Osteocyte (in vitro differentiated cells): Measurements from ENCODE around the gene SIPA1L3. TPM values are rescaled to one million over a fixed set of nuclear protein-coding genes. Genes with fewer than 3 reads are reported as not detected.

Experiments
- DNase-seq: peaks from one replicate; pipeline ENCODE4 v3.0.0; 2021; ENCODE audit warnings: mixed read lengths; ENCODE audit not compliant: unreplicated experiment; ENCODE audit errors: extremely low spot score
- H3K27ac Mint-ChIP-seq: one replicate; pipeline ENCODE4 v1.8.0; 2021; ENCODE audit warnings: mild to moderate bottlenecking, mixed read lengths; ENCODE audit not compliant: unreplicated experiment
- H3K27me3 Mint-ChIP-seq: one replicate; pipeline ENCODE4 v1.8.0; 2021; ENCODE audit warnings: mixed read lengths; ENCODE audit not compliant: unreplicated experiment
- H3K36me3 Mint-ChIP-seq: one replicate; pipeline ENCODE4 v1.8.0; 2021; ENCODE audit warnings: mixed read lengths; ENCODE audit not compliant: unreplicated experiment
- H3K4me1 Mint-ChIP-seq: one replicate; pipeline ENCODE4 v1.8.0; 2021; ENCODE audit warnings: mixed read lengths; ENCODE audit not compliant: unreplicated experiment
- H3K4me3 Mint-ChIP-seq: one replicate; pipeline ENCODE4 v1.8.0; 2021; ENCODE audit warnings: mild to moderate bottlenecking, moderate library complexity, mixed read lengths; ENCODE audit not compliant: unreplicated experiment
- H3K9me3 Mint-ChIP-seq: one replicate; pipeline ENCODE4 v1.8.0; 2021; ENCODE audit warnings: mixed read lengths; ENCODE audit not compliant: unreplicated experiment
- total RNA-seq: library from RNA; stranded (reverse); gene quantifications from 2 replicates; pipeline ENCODE4 v1.2.1, GENCODE V29; 2021
- TF ChIP-seq, protein P1 (sequence below): fragments of 200-600 bp; sonication (generic); IDR thresholded peaks from 2 replicates; pipeline ENCODE4 v1.5.0; 2021; ENCODE audit warnings: antibody characterized with exemption, mild to moderate bottlenecking, moderate library complexity

Gene SIPA1L3
- total RNA-seq, 1 donor from 2014 or later, result 27.1 TPM

GRCh38 chr19:38209671-38210457 lies 302.9 kb downstream of the SIPA1L3 start:
- Mint-ChIP-seq H3K27me3 (peaks cover 8% of the 10 kb centered on the region), H3K36me3 (no peaks in the 10 kb centered on the region), H3K4me1 (peaks cover 20% of the 10 kb centered on the region), H3K9me3 (no peaks in the 10 kb centered on the region), H3K4me3 (peak overlapping the region; percentile 59), H3K27ac (peak overlapping the region; percentile 73)
- no peak for DNase-seq
- TF ChIP-seq, protein P1, sequence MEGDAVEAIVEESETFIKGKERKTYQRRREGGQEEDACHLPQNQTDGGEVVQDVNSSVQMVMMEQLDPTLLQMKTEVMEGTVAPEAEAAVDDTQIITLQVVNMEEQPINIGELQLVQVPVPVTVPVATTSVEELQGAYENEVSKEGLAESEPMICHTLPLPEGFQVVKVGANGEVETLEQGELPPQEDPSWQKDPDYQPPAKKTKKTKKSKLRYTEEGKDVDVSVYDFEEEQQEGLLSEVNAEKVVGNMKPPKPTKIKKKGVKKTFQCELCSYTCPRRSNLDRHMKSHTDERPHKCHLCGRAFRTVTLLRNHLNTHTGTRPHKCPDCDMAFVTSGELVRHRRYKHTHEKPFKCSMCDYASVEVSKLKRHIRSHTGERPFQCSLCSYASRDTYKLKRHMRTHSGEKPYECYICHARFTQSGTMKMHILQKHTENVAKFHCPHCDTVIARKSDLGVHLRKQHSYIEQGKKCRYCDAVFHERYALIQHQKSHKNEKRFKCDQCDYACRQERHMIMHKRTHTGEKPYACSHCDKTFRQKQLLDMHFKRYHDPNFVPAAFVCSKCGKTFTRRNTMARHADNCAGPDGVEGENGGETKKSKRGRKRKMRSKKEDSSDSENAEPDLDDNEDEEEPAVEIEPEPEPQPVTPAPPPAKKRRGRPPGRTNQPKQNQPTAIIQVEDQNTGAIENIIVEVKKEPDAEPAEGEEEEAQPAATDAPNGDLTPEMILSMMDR, result no peak

GRCh38 chr19:38210458-38210987 lies 303.5 kb downstream of the SIPA1L3 start:
- peaks cover 20% of the 10 kb centered on the region for H3K4me1 Mint-ChIP-seq
- H3K27me3 Mint-ChIP-seq, result peaks cover 8% of the 10 kb centered on the region
- H3K36me3 Mint-ChIP-seq, result no peaks in the 10 kb centered on the region
- peak overlapping the region; percentile 59 for H3K4me3 Mint-ChIP-seq
- DNase-seq, result no peak
- no peaks in the 10 kb centered on the region for H3K9me3 Mint-ChIP-seq
- TF ChIP-seq, protein P1, result no peak
- peak overlapping the region; percentile 73 for H3K27ac Mint-ChIP-seq

DNA sequence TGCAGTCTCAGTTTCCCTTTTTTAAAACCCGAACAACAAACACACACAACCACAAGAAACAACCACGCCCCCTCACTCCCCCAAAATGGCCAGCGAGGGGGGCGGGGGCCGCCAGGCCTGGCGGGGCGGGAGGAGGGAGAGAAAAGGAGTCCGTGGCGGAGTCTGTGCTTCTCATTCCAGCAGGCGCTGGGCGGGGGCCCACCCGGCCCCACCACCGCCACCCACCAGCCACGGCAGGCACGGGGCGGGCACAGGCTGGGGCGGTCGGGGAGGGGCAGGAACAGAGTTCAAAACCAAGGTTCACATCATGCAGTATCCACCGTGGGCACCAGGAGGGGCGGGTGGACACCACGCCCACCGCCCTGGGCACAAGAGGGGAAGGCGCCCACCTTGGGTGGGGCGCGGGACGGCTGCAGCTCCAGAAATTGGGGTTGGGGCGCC lies 304.2 kb downstream of the SIPA1L3 start:
- H3K36me3 Mint-ChIP-seq, result no peaks in the 10 kb centered on the region
- TF ChIP-seq, protein P1, result peak; percentile 12
- H3K27ac Mint-ChIP-seq, result peak overlapping the region; percentile 10
- peaks cover 8% of the 10 kb centered on the region for H3K27me3 Mint-ChIP-seq
- DNase-seq, result no peak
- H3K4me1 Mint-ChIP-seq, result peaks cover 20% of the 10 kb centered on the region
- H3K9me3 Mint-ChIP-seq, result no peaks in the 10 kb centered on the region
- H3K4me3 Mint-ChIP-seq, result no peak overlapping the region

DNA sequence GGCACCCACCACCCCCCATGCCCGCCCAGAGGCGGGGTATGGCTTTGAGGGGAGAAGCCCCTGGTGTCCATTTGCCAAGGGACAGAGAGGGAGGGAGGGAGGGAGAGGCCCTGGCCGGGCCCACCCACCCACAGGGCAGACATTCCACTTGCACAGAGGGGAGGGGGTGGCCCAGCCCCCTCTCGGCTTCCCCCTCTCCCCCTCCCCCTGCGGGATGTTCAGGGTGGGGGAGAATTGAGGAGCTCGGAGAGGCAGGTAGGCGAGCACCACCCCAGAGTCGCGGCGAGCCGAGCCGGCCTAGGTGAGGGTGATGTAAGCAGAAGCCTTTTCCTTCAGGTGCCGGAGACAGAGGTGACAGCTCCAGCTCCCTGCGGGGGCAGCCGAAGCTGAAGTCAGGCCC lies 304.8 kb downstream of the SIPA1L3 start:
- Mint-ChIP-seq H3K9me3 (no peaks in the 10 kb centered on the region), H3K4me3 (no peak overlapping the region)
- DNase-seq, result no peak

DNA sequence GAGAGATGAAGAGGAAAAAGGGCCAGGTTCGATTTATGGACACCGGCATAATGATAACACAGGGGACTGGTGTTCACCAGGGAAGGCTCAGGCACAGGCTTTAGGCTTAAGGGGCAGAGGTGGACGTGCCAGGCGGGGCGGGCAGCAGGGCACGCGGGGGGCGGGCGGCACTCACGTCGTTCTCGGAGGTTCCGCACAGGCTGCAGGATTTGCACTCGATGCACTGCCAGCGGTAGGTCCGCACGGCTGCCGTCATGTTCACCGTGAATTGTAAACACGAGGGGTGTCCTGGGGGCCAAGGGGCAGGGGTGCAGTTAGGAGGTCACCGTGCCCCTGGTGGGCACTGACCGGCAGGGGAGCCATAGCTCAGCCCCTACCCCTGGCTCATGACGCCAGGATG lies 306.5 kb downstream of the SIPA1L3 start:
- DNase-seq, result no peak
- TF ChIP-seq, protein P1, result no peak
- no peaks in the 10 kb centered on the region for H3K36me3 Mint-ChIP-seq
- H3K9me3 Mint-ChIP-seq, result no peaks in the 10 kb centered on the region
- H3K27ac Mint-ChIP-seq, result no peak overlapping the region
- peaks cover 8% of the 10 kb centered on the region for H3K27me3 Mint-ChIP-seq
- H3K4me3 Mint-ChIP-seq, result no peak overlapping the region
- H3K4me1 Mint-ChIP-seq, result peaks cover 20% of the 10 kb centered on the region

More for the DNA sequence above, 304.8 kb downstream of the SIPA1L3 start:
- TF ChIP-seq, protein P1, result no peak
- peaks cover 20% of the 10 kb centered on the region for H3K4me1 Mint-ChIP-seq
- H3K36me3 Mint-ChIP-seq, result no peaks in the 10 kb centered on the region
- no peak overlapping the region for H3K27ac Mint-ChIP-seq
- H3K27me3 Mint-ChIP-seq, result peaks cover 8% of the 10 kb centered on the region
